HepG2 (cell line): ENCODE data around the gene ENTREP3. TPM values are rescaled to one million over a fixed set of nuclear protein-coding genes. Genes with fewer than 3 reads are reported as not detected.

ENCODE experiments used
- BATF2 ChIP-seq: sonication (generic); formaldehyde crosslinking; IDR thresholded peaks from 2 replicates; pipeline ENCODE4 v1.8.0; 2022; ENCODE audit warnings: mild to moderate bottlenecking, missing genetic modification reagents, moderate library complexity
- ELF3 ChIP-seq: IDR thresholded peaks from 2 replicates; pipeline ENCODE4 v1.6.1; 2016; ENCODE audit warnings: missing genetic modification reagents, missing compliant biosample characterization
- IKZF4 ChIP-seq: sonication (generic); formaldehyde crosslinking; IDR thresholded peaks from 2 replicates; pipeline ENCODE4 v1.5.1; 2020; ENCODE audit warnings: borderline replicate concordance, mild to moderate bottlenecking, low read depth, missing genetic modification reagents; ENCODE audit errors: not compliant biosample characterization
- NFIC ChIP-seq: IDR thresholded peaks from 2 replicates; pipeline ENCODE4 v1.6.1; 2012; ENCODE audit warnings: mild to moderate bottlenecking, low read length, inconsistent platforms
- PRDM4 ChIP-seq: sonication (generic); formaldehyde crosslinking; IDR thresholded peaks from 2 replicates; pipeline ENCODE4 v1.9.0; 2021; ENCODE audit warnings: missing genetic modification reagents, borderline replicate concordance
- ZNF407 ChIP-seq: sonication (generic); formaldehyde crosslinking; IDR thresholded peaks from one replicate; pipeline ENCODE4 v1.5.1; 2020; ENCODE audit warnings: mild to moderate bottlenecking, missing genetic modification reagents; ENCODE audit errors: not compliant biosample characterization
- ZNF746 ChIP-seq: sonication (generic); formaldehyde crosslinking; IDR thresholded peaks from 2 replicates; pipeline ENCODE4 v1.8.0; 2022; ENCODE audit warnings: mild to moderate bottlenecking, missing genetic modification reagents
- polyA plus RNA-seq, 8 experiments: library from polyadenylated mRNA; depleted of rRNA in 3 of 8; stranded (reverse) in 7 of 8; unstranded in 1 of 8; fragments of >200 nt; fragmentation: Illumina TruSeq in 4 of 8; extraction: Trizol in 4 of 8; gene quantifications; 2 replicates each; pipeline versions ENCODE4 v1.2.1 to v1.2.3, GENCODE V29; 2011 to 2016; ENCODE audit warnings: low read depth in 4 of 8, missing spikeins in 1 of 8, mixed read lengths in 1 of 8; ENCODE audit not compliant: insufficient read depth in 1 of 8
- total RNA-seq, 5 experiments: library from RNA; depleted of rRNA; stranded (reverse); fragments of >200 nt; fragmentation: Illumina TruSeq; extraction: Trizol; gene quantifications; 2 replicates each; pipeline ENCODE4 v1.2.3, GENCODE V29; 2016; ENCODE audit warnings: low read depth in 1 of 5
- TF ChIP-seq, protein P1 (sequence below): sonication (generic); formaldehyde crosslinking; IDR thresholded peaks from 2 replicates; pipeline ENCODE4 v1.4.0; 2020; ENCODE audit warnings: mild to moderate bottlenecking, missing genetic modification reagents
- TF ChIP-seq, protein P2 (sequence below): sonication (generic); formaldehyde crosslinking; IDR thresholded peaks from 2 replicates; pipeline ENCODE4 v1.4.0; 2020; ENCODE audit warnings: missing genetic modification reagents, borderline replicate concordance

Gene ENTREP3
- total and polyA plus RNA-seq, 2 of the 13 experiments (the other 11 are each of a cell fraction or from before 2014, with no cell fraction given), result 4.1 to 9.9 TPM

- TF ChIP-seq ZNF407 (CRISPR knock-in tag) (peak; percentile 47), PRDM4 (CRISPR knock-in tag) (no peak), ZNF746 (CRISPR knock-in tag) (peak; percentile 68), BATF2 (CRISPR knock-in tag) (no peak), ELF3 (0 out of 2 replicates have a peak, but pooled peaks have one; percentile 35), IKZF4 (no peak), NFIC (no peak)
- TF ChIP-seq, protein P1, sequence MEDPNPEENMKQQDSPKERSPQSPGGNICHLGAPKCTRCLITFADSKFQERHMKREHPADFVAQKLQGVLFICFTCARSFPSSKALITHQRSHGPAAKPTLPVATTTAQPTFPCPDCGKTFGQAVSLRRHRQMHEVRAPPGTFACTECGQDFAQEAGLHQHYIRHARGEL (CRISPR knock-in tag), result 0 out of 2 replicates have a peak, but pooled peaks have one; percentile 38
- TF ChIP-seq, protein P2, sequence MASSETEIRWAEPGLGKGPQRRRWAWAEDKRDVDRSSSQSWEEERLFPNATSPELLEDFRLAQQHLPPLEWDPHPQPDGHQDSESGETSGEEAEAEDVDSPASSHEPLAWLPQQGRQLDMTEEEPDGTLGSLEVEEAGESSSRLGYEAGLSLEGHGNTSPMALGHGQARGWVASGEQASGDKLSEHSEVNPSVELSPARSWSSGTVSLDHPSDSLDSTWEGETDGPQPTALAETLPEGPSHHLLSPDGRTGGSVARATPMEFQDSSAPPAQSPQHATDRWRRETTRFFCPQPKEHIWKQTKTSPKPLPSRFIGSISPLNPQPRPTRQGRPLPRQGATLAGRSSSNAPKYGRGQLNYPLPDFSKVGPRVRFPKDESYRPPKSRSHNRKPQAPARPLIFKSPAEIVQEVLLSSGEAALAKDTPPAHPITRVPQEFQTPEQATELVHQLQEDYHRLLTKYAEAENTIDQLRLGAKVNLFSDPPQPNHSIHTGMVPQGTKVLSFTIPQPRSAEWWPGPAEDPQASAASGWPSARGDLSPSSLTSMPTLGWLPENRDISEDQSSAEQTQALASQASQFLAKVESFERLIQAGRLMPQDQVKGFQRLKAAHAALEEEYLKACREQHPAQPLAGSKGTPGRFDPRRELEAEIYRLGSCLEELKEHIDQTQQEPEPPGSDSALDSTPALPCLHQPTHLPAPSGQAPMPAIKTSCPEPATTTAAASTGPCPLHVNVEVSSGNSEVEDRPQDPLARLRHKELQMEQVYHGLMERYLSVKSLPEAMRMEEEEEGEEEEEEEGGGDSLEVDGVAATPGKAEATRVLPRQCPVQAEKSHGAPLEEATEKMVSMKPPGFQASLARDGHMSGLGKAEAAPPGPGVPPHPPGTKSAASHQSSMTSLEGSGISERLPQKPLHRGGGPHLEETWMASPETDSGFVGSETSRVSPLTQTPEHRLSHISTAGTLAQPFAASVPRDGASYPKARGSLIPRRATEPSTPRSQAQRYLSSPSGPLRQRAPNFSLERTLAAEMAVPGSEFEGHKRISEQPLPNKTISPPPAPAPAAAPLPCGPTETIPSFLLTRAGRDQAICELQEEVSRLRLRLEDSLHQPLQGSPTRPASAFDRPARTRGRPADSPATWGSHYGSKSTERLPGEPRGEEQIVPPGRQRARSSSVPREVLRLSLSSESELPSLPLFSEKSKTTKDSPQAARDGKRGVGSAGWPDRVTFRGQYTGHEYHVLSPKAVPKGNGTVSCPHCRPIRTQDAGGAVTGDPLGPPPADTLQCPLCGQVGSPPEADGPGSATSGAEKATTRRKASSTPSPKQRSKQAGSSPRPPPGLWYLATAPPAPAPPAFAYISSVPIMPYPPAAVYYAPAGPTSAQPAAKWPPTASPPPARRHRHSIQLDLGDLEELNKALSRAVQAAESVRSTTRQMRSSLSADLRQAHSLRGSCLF (CRISPR knock-in tag), result no peak
Observed at GRCh38 chr1:155208541-155209311, 46.6 kb downstream of the ENTREP3 start, which contains the start of gene MTX1 (continued).
